Spleen (tissue), 11 donors: ENCODE data around the gene FBXL2. TPM values are rescaled to one million over a fixed set of nuclear protein-coding genes. Genes with fewer than 3 reads are reported as not detected.
A peak's percentile ranks its signal among the peaks of the same experiment; 100 is the strongest.

Source experiments
- DNase-seq: peaks from one replicate; pipeline ENCODE4 v3.0.0-alpha.2; 2020
- H3K27ac ChIP-seq, 8 donors: fragments of 200-600 bp; sonication (generic) in 7 of 8; 1 replicate in 4 of 8; 2 replicates in 4 of 8; pipeline versions ENCODE4 v1.5.0 to v1.8.0; 2016 to 2021; ENCODE audit warnings: inconsistent platforms in 4 of 8, mild to moderate bottlenecking in 4 of 8, moderate library complexity in 1 of 8
- H3K27me3 ChIP-seq, 7 donors: fragments of 200-600 bp; sonication (generic) in 6 of 7; replicated peaks in 1 of 7; 1 replicate in 4 of 7; 2 replicates in 3 of 7; pipeline versions ENCODE4 v1.5.0 to v1.8.0; 2016 to 2021; ENCODE audit warnings: inconsistent platforms in 3 of 7, mild to moderate bottlenecking in 1 of 7
- H3K36me3 ChIP-seq, 6 donors: fragments of 200-600 bp; sonication (generic) in 5 of 6; 1 replicate in 4 of 6; 2 replicates in 2 of 6; pipeline versions ENCODE4 v1.5.0 to v1.8.0; 2016 to 2021; ENCODE audit warnings: inconsistent platforms in 2 of 6
- H3K4me1 ChIP-seq, 6 donors: fragments of 200-600 bp; sonication (generic) in 5 of 6; 1 replicate in 3 of 6; 2 replicates in 3 of 6; pipeline versions ENCODE4 v1.5.0 to v1.8.0; 2016 to 2021; ENCODE audit warnings: inconsistent platforms in 3 of 6
- H3K4me3 ChIP-seq, 8 donors: fragments of 200-600 bp; sonication (generic) in 7 of 8; 1 replicate in 4 of 8; 2 replicates in 4 of 8; pipeline versions ENCODE4 v1.5.0 to v1.8.0; 2016 to 2021; ENCODE audit warnings: inconsistent platforms in 4 of 8, mild to moderate bottlenecking in 4 of 8, moderate library complexity in 2 of 8
- H3K9me3 ChIP-seq, 8 donors: fragments of 200-600 bp; sonication (generic) in 7 of 8; 1 replicate in 4 of 8; 2 replicates in 4 of 8; pipeline versions ENCODE4 v1.5.0 to v1.8.0; 2016 to 2021; ENCODE audit warnings: inconsistent platforms in 4 of 8
- POLR2A ChIP-seq, 3 donors: fragments of 450-650 bp; IDR thresholded peaks; one replicate each; pipeline ENCODE4 v1.5.1; 2017; ENCODE audit warnings: antibody characterized with exemption in 3 of 3, mild to moderate bottlenecking in 1 of 3
- POLR2AphosphoS5 ChIP-seq, 3 donors: sonication (generic); formaldehyde crosslinking; IDR thresholded peaks; one replicate each; pipeline ENCODE4 v1.5.1; 2017; ENCODE audit warnings: antibody characterized with exemption in 3 of 3
- WGBS, 5 donors: extraction: QIAGEN DNeasy Blood & Tissue Kit in 3 of 5; methylation state at CpG; one replicate each; pipeline versions ENCODE4 v1.1.5 to v1.1.7; 2013 to 2018; 5-methylcytosine and 5-hydroxymethylcytosine counted together
- intact Hi-C: fragments of 100-400 bp; cut with DNase I; formaldehyde crosslinking; loops from one replicate; pipeline ENCODE4 v1.15.0; 2023; ENCODE audit warnings: low total_unique reads
- polyA plus RNA-seq, 3 donors: library from polyadenylated mRNA; stranded (reverse); fragments of 200-250 nt; gene quantifications; one replicate each; pipeline ENCODE4 v1.2.1, GENCODE V29; 2013
- total RNA-seq, 7 donors: library from RNA; depleted of rRNA in 3 of 7; stranded (reverse); fragments of >200 nt in 3 of 7; fragmentation: NEBNext Ultra II Directional in 4 of 7; extraction: Animal tissue kit (Norgen Biotek cat#: 25700) in 4 of 7; gene quantifications; one replicate each; pipeline versions ENCODE4 v1.1.0 to v1.2.1, GENCODE V29; 2016 to 2021
- TF ChIP-seq, protein P1 (sequence below), 11 experiments: fragments of 200-600 bp in 7 of 11; fragments of 450-650 bp in 4 of 11; sonication (generic) in 4 of 11; IDR thresholded peaks in 8 of 11; conservative IDR thresholded peaks in 3 of 11; 1 replicate in 7 of 11; 2 replicates in 4 of 11; pipeline versions ENCODE4 v1.4.0 to v1.8.0; 2016 to 2021; ENCODE audit warnings: antibody characterized with exemption in 11 of 11, inconsistent platforms in 4 of 11, mild to moderate bottlenecking in 1 of 11
- donor health status: healthy with polysubstance abuse.
- donor health status: DM: no; HTN: no; CAD: no; lungs with moderate emphysema.
- donor health status: DM: no; HTN: no; CAD: no.
- donor health status: Bipolar disorder and iron deficiency.
- donor health status: healthy.
- donor health status: DM: no; HTN: no; CAD: no.
- donor health status: DM: yes; HTN: yes; CAD: no.

The FBXL2 gene
- total and polyA plus RNA-seq, 10 donors, result 0.20 to 2.0 (median 1.1) TPM

DNA sequence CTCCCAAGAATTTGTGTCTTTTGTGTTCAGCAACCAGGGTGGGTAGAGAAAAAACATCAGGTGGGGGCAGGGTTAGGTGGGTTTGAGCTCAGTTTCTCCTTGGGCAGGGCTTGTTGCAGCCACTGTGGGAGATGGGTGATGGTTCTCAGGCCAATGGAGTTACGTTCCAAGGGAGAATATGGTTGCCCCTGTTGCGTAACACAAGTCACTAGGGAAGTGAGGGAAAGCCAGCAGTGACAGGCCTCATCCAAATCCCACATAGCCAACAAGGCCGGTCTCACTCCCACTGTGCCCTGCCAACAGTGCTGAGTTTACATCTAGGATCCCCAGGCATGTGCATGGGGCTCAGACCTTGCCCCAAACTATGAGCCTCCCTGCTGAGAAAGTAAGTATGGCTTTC is 7.9 kb upstream of the FBXL2 start:
- Histone ChIP-seq H3K27me3 (peaks cover 0 to 4% (median 0%) of the 10 kb centered on the region in 7 donors), H3K9me3 (peaks cover 0 to 49% (median 17%) of the 10 kb centered on the region in 8 donors), H3K4me3 (no peak overlapping the region), H3K4me1 (no peaks in the 10 kb centered on the region), H3K36me3 (no peaks in the 10 kb centered on the region), H3K27ac (no peak overlapping the region)
- 70 to 89% (median 82%) methylated on average over 3 of the region's 3 CpGs for WGBS, 5 donors
- intact Hi-C loops, result no loop called here
- no peak for TF ChIP-seq POLR2AphosphoS5 (IDR thresholded peaks at IDR 0.05)
- TF ChIP-seq POLR2A (IDR thresholded peaks at IDR 0.05), result no peak
- TF ChIP-seq, protein P1, sequence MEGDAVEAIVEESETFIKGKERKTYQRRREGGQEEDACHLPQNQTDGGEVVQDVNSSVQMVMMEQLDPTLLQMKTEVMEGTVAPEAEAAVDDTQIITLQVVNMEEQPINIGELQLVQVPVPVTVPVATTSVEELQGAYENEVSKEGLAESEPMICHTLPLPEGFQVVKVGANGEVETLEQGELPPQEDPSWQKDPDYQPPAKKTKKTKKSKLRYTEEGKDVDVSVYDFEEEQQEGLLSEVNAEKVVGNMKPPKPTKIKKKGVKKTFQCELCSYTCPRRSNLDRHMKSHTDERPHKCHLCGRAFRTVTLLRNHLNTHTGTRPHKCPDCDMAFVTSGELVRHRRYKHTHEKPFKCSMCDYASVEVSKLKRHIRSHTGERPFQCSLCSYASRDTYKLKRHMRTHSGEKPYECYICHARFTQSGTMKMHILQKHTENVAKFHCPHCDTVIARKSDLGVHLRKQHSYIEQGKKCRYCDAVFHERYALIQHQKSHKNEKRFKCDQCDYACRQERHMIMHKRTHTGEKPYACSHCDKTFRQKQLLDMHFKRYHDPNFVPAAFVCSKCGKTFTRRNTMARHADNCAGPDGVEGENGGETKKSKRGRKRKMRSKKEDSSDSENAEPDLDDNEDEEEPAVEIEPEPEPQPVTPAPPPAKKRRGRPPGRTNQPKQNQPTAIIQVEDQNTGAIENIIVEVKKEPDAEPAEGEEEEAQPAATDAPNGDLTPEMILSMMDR (IDR thresholded peaks at IDR 0.05 in 8 of 11, conservative IDR thresholded peaks at IDR 0.05 in 3 of 11), result no peak
- no peak for DNase-seq

GRCh38 chr3:33271324-33271723 is 5.9 kb upstream of the FBXL2 start:
- H3K9me3 ChIP-seq, result peaks cover 0 to 31% (median 8%) of the 10 kb centered on the region in 8 donors
- WGBS, 5 donors, result 82 to 92% (median 86%) methylated on average over 4 of the region's 4 CpGs

DNA sequence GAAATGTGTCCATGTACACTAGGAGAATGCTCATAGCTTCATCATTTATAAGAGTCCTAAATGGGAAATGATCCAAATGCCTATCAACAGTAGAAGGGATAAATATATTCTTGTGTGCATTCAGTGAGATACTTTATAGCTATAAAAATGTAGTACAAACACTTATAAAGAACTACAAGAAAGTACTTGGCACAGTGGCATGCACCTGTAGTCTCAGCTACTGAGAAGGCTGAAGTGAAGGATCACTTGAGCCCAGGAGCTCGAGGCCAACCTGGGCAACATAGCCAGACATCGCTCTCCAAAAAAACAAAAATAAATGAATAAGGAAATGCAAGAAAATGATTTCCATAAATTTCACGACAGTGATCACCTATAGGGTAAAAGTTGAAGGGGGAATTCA is 3.6 kb upstream of the FBXL2 start:
- peaks cover 0 to 17% (median 9%) of the 10 kb centered on the region in 6 donors for H3K4me1 ChIP-seq
- no peak overlapping the region for H3K27ac ChIP-seq
- whole genome bisulfite sequencing, 5 donors, result 79 to 93% (median 90%) methylated on average over 3 of the region's 3 CpGs
- TF ChIP-seq POLR2A (IDR thresholded peaks at IDR 0.05) (no peak), POLR2AphosphoS5 (IDR thresholded peaks at IDR 0.05) (no peak)
- TF ChIP-seq, protein P1 (IDR thresholded peaks at IDR 0.05 in 8 of 11, conservative IDR thresholded peaks at IDR 0.05 in 3 of 11), result no peak
- intact Hi-C loops, result no loop called here
- H3K36me3 ChIP-seq, result no peaks in the 10 kb centered on the region
- H3K4me3 ChIP-seq, result no peak overlapping the region
- peaks cover 0 to 22% (median 15%) of the 10 kb centered on the region in 7 donors for H3K27me3 ChIP-seq
- H3K9me3 ChIP-seq, result peaks cover 0 to 14% (median 0%) of the 10 kb centered on the region in 8 donors
- DNase-seq, result no peak

More at GRCh38 chr3:33271324-33271723, 5.9 kb upstream of the FBXL2 start:
- H3K27ac ChIP-seq, result no peak overlapping the region
- no peak overlapping the region for H3K4me3 ChIP-seq
- intact Hi-C loops, result no loop called here
- no peak for TF ChIP-seq POLR2AphosphoS5 (IDR thresholded peaks at IDR 0.05)
- no peak for TF ChIP-seq POLR2A (IDR thresholded peaks at IDR 0.05)
- TF ChIP-seq, protein P1 (IDR thresholded peaks at IDR 0.05 in 8 of 11, conservative IDR thresholded peaks at IDR 0.05 in 3 of 11), result no peak
- no peak for DNase-seq
- peaks cover 0 to 4% (median 0%) of the 10 kb centered on the region in 7 donors for H3K27me3 ChIP-seq
- H3K36me3 ChIP-seq, result no peaks in the 10 kb centered on the region
- no peaks in the 10 kb centered on the region for H3K4me1 ChIP-seq

GRCh38 chr3:33278163-33278562 is 921 bp downstream of the FBXL2 start:
- Histone ChIP-seq H3K4me3 (peak overlapping the region in 5 of 8 donors; percentile 45 to 76 (median 53)), H3K27me3 (peaks cover 0 to 43% (median 15%) of the 10 kb centered on the region in 7 donors), H3K27ac (no peak overlapping the region), H3K9me3 (peaks cover 0 to 2% (median 0%) of the 10 kb centered on the region in 8 donors), H3K4me1 (peaks cover 0 to 18% (median 9%) of the 10 kb centered on the region in 6 donors), H3K36me3 (no peaks in the 10 kb centered on the region)
- DNase-seq, result no peak
- intact Hi-C loops, result no loop called here
- TF ChIP-seq, protein P1 (IDR thresholded peaks at IDR 0.05 in 8 of 11, conservative IDR thresholded peaks at IDR 0.05 in 3 of 11), result no peak
- TF ChIP-seq POLR2A (IDR thresholded peaks at IDR 0.05), result no peak
- TF ChIP-seq POLR2AphosphoS5 (IDR thresholded peaks at IDR 0.05), result no peak
- 40 to 50% (median 47%) methylated on average over 11 of the region's 11 CpGs for WGBS, 5 donors
